ENCODE measurements around the gene ELOVL5.

The ELOVL5 gene

DNA sequence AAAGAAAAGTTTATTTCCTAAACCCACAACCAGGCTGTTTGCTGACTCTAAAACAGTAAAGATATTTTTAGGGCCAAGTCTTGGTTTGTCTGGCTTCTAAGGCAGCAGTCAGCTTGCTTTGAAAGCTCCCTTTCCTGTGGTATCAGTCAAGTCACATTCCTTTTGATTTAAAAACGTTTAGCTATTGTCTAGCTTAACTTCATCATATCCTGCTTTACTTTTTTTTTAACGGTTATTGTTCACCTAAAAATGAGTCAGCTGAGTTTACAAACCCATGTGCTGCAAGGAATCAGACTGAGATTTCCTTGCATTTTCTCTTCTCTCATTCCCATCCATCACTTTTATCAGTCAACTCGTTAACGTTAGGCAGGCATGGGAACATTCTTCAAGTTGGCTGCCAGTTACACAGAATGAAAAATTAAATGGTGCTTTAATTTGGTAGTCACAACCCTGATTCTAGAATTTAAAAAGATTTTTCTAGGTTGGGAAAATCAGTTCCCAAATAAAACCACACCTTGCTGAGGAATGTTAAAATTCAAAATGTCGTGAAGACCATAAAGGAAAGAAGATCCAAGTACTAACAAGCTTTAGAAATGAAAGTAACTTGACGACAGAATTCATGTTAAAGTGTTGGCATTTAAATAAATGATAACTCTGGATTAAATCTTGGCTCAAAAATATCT, 45.9 kb downstream of the ELOVL5 start:
- no peak for DNase-seq

DNA sequence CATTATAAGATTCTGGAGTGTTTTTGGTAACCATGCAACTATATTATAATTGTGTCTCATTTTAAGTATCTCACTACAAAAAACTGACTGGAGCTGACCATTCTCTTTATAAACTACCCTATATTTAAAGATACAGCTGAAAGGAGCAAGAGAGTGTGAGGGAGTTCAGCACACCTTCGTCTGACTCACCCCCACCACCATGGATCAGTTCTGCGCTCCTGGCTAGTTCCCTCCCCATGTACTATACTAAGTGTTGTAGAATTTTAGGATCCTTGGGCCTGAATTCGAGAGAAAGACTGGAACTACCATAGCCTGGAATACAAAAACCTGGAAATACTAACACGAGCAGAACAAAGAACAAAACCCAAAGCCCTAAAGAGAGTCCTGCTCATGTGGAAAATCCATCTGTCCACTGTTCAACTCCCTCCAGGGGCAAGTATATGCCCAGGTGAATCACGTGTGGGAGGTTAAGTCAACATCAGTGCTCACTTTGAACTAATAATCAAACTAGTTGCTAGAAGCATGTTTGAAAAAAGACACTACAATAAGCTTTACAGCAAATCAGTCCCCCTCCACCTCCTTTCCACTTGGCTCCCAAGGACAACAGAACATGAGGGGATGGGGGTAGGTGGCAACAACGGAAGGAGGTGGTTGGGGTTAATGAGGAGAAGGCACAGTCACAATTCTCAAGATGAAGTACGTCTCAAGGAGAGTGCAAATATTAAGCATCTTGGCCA, 46.8 kb downstream of the ELOVL5 start:
- no peak for DNase-seq

DNA sequence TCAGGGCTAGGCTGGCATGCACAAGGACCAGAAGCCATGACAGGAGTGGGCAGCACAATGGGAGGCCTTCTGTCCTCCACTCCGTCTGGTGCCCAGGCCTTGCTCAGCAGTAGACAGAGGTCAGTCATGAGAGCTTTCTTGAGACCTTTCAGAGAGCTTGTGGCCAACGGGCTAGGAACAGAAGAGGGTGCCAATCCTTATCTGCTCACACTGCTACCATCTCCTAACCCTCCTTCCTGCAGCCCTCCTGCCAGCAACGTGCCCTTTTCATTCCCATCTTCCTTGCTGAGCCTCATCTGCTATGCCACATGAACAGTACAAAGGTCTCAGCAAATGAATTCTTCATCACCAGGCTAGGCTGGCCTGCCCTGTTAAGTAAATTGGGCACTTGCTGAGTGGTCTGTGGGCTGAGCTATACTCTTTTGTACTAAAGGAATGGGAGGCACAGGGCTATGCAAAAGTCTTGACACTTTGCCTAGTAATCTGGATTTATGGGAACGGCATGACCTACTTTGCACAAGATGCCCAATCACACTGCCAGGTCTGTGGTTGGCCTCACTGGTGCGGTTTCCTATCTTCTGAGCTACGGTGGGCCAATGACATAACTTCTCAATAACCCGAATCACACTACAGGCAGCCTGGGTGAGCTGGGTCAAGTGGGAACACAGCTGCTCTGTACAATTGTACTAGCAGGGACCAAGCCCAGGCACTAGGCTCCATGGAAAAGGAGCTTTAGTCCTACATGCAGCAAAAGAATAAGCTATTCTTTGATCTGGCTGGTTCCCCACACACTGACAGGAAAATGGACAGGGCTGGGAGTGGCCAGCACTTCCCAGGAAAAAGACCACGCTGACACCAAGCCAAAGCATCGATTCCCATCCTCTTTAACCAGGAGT, 47.8 kb downstream of the ELOVL5 start:
- no peak for DNase-seq

DNA sequence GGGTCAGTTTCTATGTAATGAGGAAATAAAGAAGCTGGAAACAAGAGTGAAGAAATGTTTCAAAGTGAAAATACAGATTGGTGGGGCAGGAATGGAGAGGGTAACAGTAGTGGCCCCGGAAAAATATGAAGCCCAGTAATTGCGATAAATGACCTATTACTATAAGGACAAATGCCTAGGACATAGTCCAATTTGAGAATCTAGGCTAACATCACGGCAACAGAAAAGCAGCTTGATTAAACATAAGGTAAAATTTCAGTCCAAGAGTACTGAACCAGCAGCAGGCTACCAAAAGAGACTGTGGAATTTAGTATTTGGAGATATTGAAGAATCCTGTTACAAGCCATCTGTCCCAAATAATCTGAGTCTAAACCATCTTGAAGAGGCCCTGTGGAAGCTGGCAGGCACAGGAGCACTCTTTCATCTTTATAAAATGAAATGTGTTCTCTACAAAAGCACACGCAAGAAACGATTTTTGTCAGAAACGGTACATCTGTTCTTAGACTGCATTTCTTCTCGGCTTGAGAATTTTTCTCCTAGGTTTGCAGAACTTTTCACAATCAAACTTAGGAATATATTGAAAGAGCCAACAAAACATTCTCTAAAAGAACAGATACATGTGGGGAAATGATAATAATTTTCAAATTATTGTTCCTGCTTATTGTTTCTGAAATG, 49.3 kb downstream of the ELOVL5 start:
- no peak for DNase-seq

DNA sequence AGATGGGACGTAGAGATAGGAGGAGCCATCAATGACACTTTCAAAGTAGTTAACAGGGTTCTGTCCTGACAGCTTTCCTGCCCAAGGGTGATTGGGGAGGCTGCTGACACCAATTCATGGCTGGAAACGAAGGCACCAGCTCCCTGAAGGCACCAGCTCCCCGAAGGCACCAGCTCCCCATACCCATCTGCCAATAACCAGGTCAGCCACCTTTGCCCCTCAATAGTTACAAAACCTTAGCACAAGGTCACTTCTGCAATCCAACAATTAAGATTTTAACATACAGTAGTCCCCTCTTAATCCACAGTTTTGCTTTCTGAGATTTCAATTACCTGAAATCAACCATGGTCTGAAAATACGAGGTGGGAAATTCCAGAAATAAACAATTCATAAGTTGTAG, 51.7 kb downstream of the ELOVL5 start:
- no peak for DNase-seq

DNA sequence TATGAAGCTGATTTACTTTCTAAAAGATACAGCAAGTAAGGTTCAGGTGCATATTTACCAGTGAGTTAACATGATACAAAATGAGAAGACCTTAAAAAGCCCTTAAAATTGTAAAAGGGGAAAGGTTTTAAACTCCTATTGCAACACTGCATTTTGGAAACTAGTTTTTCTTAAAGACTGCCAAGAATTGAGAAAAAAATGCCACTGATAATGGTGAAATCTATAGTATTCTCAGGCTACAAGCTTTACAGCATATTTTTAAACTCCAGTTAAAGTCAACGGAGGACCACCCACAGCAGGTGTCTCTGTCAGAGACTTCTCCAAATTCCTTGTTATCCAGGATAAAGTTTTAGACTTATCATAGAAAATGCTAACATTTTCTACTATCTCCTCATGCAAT, 53.6 kb downstream of the ELOVL5 start:
- no peak for DNase-seq

DNA sequence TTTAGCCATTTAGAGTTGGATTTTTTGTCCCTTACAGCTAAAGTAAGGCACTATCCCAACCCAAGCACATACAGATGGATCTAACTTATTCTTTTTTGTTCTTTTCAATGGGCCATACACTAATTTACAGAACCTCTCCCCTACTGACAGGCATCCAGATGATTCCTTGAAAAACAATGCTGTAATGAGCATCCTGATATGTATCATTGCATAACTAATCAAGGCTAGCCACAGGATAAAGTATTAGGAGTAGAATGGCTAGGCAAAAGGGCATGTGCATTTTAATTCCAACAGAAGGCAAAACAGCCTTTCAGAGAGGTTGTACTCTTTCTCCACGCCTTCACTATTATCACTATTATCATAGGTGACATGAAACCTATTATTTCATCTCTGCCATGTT, 54.1 kb downstream of the ELOVL5 start:
- DNase-seq: no peak

DNA sequence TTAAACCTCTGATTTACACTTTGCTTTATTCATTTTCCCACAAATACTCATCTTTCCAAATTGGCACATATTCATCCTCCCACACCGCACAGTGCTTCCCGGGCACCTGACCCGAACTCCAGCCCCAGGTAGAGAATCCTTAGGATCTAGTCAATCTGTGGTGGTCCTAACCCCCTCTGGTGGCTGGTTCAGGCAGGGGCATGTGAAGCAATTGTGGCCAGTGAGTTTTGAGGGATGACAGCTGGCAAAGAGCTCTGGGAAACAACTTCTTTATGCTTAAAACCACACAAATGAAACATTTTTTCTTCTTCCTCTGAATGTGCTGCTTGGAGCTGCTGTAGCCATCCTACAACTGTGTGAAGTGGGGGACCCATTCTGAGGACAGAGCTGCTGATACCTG, 54.7 kb downstream of the ELOVL5 start:
- no peak for DNase-seq

DNA sequence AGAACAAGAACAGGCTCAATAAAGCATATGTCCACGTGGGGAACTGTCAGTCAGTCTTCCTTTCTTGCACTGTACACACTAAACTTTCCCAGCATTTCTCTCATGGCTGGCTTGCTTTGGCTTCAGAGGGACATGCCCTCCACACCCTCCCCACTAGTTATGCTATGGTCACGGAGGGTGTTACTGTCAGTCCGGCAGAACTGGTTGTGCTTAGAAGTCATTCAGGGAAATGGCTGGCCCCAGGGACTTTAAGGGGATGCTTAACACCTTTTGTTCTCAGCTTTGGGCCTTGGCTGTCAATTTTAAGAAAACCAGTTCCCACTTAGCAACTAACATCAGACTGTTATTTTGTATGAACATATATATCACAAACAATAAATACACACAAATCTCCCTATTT, 55.1 kb downstream of the ELOVL5 start:
- DNase-seq: no peak

DNA sequence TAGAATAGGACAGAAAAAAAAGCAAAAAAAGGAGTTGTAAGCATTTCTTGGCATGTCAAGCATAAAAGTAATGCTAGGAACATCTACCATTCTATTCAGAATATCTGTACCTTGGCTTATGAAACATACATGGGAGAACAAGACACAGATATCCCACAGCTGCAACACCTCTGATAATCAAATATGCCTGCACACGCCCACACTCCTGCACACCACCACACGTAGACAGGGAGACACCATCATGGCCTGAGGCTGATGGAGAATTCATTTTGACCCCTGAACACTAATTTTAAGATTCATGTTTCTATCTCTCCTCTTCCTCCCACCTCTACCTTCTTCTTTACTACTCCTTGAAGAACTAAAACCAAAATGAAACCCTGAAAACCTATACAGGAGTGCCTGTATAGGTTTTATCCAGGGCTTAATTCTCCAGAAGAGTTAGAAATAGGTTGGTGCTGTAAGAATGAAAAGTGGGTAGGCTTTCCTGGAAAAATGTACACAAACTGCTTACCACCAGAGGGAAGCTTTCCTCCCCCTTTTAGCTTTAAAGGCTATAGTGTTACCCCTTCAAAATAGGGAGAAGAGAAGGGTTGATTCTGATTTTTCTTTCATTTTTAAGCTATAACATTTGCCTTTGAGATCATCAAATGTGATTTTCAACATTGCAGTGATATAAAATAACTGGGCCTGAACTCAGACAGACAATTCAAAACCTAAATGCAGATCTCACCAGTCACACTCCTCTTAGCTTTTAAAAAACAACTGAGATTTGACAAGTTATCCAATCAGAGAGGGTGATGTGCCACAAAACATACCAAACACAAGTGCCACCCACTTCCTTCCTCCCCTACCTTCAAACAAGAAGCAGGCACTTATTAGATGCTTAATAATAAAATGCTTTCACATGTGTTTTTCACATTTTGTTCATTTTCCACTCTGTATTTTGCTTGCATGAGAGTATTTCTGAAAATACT, 57.9 kb downstream of the ELOVL5 start:
- no peak for DNase-seq

DNA sequence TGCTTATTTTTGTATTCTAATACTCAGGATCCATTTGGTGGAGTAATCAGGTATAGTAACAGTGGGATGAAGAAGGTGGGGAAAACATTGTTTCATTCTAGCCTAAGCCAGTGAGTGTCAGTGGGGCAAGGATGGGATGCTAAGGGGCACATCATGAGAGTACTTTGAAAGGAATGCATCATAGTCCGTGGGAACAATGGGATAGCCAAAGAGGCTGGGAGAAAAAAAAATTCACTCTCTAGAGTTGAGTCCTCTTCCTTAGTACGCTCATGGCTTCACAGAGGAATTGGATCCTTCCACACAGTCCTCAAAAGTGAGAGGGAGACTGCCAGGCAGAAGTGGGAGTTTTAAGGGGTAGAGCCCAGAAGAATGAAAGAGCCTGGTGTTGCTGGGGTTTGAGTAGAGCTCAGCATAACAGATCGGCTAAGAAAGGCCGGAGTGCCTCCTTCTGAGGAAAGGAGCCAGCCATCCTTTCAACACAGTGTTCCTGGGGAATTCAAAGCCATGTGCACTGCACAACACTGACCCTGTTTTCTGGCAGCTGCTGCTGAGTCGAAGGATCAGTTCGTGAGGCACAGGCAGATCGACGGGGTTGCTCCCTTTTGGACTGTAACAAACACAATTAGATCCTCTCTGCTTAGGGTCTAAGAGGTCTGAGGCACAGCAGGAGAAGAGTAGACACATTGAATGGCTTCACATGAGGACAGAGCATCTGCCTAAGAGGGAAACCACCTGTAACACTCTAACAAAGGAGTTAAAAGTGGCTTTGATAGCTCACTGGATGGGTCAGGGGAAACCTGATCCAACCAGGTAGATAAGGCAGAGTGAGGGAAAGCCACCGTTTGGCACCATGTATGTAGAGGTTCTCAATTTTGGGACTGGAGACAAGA, 61.2 kb downstream of the ELOVL5 start:
- no peak for DNase-seq

DNA sequence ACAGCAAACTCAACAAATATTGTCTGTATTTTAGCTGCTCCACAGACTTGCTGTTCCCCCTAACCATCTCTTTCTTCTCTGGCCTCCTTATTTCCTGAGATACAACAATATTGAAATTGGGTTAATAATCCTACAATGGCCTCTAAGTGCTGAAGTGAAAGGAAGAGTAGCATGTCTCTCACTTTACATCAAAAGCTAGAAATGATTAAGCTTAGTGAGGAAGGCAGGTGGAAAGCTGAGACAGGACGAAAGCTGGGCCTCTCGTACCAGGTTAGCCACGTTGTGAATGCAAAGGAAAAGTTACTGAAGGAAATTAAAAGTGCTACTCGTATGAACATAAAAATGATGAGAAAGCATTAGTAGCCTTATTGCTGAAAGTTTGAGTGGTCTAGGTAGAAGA, 63.8 kb downstream of the ELOVL5 start:
- no peak for DNase-seq

DNA sequence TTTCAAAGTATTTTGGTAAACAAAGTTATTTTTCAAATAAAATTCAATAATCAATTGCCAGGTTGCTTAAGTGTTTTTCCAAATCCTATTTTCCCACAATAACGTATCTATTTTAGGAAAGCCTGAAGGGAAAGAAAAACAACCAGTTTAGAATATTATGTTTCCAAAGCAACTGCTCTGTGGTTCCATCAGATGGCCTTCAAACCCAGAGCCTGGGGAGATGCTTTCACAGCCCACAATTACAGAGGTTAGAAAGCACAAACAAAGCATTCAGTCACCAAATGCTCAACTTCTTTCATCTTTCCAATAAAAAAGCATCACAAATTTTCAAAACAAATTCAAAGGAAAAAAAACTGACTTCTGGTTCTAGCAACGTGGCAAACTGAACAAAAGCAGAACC, 66.0 kb downstream of the ELOVL5 start:
- DNase-seq: no peak

DNA sequence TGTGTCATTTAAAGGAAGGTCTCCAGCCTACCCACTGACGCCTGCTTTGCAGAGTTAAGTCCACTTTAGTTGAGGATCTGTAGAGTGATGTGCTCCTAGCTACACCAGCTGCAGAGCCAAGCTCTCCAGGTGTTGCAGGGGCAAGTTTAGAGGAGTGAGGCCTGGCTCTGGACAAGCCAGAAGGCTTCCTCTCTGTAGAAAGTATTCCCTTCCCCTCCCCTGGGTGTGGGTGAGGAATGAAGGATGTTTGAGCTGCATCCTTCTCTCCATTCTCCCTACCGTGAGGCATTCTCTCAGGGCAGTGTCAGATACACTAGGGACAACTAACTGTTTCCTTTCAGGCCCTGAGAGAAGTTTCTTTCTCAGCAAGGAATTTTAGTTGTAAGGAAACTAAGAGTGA, 66.5 kb downstream of the ELOVL5 start:
- no peak for DNase-seq

DNA sequence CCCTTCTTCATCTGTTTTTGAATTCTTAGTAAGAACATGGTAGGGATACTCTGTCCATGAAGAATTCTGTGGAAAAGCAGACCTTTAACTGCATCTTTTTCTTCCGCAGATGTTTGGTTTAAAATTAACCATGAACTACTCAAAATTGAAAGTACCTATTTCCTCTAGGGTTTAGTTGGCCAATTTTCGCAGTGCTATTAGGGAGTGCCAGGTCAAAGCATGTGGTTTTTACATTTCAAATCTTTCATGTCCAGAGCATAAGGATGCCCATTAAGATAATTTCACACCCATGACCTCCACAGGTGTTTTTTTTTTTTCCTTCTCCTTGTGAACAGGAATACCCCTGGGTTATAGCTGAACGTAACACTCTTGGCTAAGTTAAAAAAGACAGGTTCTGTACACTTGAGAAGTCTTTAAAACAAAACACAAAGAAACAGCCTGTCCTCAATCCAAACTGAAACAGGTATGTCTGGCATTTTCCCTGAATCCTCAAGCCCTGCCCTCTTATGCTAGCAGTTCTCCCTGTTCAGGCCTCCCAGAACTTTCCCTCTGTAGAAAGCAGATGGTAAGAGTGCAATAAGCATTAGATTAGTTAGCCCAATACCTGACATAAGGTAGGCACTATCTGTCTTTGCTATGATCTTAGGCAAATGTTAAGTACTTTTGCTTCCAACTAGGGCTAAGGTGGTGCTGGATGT, 67.1 kb downstream of the ELOVL5 start:
- DNase-seq: no peak

DNA sequence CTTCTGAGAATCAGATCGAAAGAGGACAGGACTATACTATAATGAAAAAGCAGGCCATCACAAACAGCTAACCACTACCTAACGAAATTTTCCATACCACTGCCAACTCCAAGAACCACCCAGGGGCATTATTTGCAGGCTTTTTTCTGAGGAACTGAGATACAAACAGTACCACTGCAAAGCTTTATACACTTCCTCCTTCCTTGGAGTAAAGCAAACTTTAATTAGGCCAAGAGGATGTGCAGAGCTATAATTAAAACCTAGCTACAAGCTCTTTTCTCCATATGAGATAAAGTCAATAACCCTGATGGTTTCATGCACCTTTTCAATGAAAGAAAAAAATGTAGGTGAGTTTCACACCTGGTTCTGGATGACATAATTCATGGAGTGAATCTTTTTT, 68.5 kb downstream of the ELOVL5 start:
- DNase-seq: no peak

DNA sequence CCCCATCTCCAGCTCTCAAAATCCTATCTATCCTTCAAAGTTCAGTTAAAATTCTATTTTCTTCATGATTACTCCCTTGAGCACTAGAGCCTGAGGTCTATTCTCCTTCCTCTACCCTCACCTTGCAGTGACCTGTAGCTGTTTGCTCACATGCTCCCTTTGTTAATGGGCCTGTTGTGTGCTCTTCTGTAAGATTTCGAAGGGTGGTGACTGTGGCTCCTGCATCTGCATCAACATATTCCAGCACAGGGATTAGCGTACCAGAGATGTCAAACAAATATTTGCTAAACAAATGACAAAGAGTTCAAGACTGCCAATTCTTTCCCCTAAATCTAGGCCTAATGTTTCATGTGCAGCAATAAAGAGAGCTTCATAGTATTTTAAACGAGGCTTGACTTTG, 69.5 kb downstream of the ELOVL5 start:
- DNase-seq: no peak

DNA sequence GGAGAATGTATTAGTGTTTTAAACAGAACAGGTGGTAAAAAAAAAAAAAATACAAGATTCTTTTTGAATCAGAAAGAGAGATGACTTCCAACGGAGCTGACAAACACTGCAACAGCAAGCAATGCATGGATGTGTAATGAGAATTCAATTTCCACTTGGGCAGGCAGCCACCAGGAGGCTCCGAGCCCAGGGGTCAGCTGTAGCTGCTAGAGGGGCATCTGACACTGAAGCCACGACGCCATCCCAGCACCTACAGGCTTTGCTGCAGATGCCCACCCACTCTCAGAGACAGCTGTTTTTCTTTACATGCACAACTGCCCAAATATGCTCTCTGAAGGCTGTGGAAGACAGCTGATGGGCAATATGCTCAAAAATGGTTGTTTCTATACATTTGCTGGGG, 75.4 kb downstream of the ELOVL5 start:
- DNase-seq: no peak

DNA sequence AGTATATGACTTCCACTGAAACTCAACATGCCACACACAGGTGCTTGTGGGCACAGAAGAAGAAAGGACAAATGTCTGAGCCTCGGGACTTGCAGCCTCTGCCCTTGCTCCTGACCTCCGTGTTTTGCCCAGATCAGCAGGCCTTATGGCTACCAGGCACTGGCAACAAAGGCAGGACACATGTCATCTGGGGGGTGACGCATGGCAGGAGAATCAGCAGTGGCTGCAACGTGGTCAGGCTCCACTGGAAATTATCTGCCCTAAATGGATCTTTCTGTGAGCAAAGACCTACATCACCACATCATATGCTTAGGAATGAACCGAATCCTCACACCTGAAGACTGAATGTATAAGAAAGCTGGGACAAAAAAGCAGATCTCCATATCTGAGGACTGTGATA, 78.9 kb downstream of the ELOVL5 start:
- no peak for DNase-seq
